ENCODE measurements around the gene ACOT7.

- peak in 1 of 2 donors; percentile 34 for TF ChIP-seq POLR2AphosphoS5 (IDR thresholded peaks at IDR 0.05; ENCODE audit: insufficient read depth in 1 of 2, low read depth in 1 of 2)
- TF ChIP-seq, protein P1, sequence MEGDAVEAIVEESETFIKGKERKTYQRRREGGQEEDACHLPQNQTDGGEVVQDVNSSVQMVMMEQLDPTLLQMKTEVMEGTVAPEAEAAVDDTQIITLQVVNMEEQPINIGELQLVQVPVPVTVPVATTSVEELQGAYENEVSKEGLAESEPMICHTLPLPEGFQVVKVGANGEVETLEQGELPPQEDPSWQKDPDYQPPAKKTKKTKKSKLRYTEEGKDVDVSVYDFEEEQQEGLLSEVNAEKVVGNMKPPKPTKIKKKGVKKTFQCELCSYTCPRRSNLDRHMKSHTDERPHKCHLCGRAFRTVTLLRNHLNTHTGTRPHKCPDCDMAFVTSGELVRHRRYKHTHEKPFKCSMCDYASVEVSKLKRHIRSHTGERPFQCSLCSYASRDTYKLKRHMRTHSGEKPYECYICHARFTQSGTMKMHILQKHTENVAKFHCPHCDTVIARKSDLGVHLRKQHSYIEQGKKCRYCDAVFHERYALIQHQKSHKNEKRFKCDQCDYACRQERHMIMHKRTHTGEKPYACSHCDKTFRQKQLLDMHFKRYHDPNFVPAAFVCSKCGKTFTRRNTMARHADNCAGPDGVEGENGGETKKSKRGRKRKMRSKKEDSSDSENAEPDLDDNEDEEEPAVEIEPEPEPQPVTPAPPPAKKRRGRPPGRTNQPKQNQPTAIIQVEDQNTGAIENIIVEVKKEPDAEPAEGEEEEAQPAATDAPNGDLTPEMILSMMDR (IDR thresholded peaks at IDR 0.05), result no peak
Observed at GRCh38 chr1:6248932-6249738, 144.4 kb downstream of the ACOT7 start.
